Activated T-helper 1 cell treated with anti-CD3 and anti-CD28 coated beads, Interleukin-12 subunit alpha, Interleukin-12 subunit beta, Interleukin-2, Interleukin-4 antibody, amounts not matched to agents 30 ng/mL and 10 ng/mL and 1 ng/mL, durations not matched to agents 14 hours and 24 hours and 36 hours (primary cell): ENCODE measurements around the gene FGF9. TPM values are rescaled to one million over a fixed set of nuclear protein-coding genes. Genes with fewer than 3 reads are reported as not detected.

ENCODE experiments used
- DNase-seq: peaks from one replicate; pipeline ENCODE4 v3.0.0; 2021; ENCODE audit warnings: low spot score
- H3K27ac Mint-ChIP-seq: one replicate; pipeline ENCODE4 v1.8.0; 2021; ENCODE audit warnings: mild to moderate bottlenecking, mixed read lengths
- H3K27me3 Mint-ChIP-seq: one replicate; pipeline ENCODE4 v1.8.0; 2022; ENCODE audit warnings: mild to moderate bottlenecking, moderate library complexity, mixed read lengths; ENCODE audit not compliant: insufficient read depth
- H3K36me3 Mint-ChIP-seq: one replicate; pipeline ENCODE4 v1.8.0; 2021; ENCODE audit warnings: low read depth, mixed read lengths
- H3K4me1 Mint-ChIP-seq: one replicate; pipeline ENCODE4 v1.8.0; 2021; ENCODE audit warnings: low read depth, mixed read lengths
- H3K4me3 Mint-ChIP-seq: one replicate; pipeline ENCODE4 v1.8.0; 2021; ENCODE audit warnings: mild to moderate bottlenecking, moderate library complexity, mixed read lengths
- H3K9me3 Mint-ChIP-seq: one replicate; pipeline ENCODE4 v1.8.0; 2021; ENCODE audit warnings: mixed read lengths
- intact Hi-C: fragments of 100-400 bp; cut with micrococcal nuclease; formaldehyde crosslinking; loops from one replicate; pipeline ENCODE4 v1.15.1; 2024
- total RNA-seq: library from RNA; stranded (reverse); gene quantifications from 2 replicates; pipeline ENCODE4 v1.2.3, GENCODE V29; 2022

FGF9 gene
- total RNA-seq, 1 donor from 2014 or later = 0.23 TPM

DNA sequence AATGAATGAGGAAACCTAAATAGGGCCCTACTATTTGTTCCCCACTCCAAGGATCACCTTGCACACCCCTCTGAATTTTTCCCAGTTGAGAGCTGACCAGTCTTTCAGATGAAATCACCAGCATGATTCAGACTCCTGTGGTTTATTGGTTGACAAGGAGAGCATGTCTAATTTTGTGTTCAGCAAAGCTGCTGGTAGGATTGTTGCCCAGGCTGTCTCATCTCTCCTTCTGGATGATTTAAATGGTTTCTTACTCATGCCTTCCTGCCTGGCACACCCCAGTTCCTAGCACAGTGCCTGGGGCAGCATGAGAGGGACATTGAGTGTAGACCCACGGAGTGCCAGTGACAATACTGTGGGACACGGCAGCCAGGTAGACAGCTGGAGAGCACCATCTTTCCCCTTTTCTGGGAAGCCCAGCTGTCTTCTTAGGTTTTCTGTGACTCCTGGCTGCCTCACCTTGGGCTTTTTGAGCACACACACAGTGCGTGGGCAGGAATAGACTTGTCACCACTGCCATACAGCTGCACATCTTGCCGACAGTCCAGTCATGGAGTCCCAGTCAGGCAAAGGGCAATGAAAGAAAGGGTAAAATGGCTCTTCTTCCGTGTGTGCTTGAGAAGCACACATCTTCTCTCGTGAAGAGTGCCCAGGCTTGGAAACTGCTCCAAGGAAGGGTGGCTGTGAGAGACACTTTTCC, 12.3 kb downstream of the FGF9 start:
- DNase-seq = no peak
- H3K27me3 Mint-ChIP-seq = peaks cover 25% of the 10 kb centered on the region

DNA sequence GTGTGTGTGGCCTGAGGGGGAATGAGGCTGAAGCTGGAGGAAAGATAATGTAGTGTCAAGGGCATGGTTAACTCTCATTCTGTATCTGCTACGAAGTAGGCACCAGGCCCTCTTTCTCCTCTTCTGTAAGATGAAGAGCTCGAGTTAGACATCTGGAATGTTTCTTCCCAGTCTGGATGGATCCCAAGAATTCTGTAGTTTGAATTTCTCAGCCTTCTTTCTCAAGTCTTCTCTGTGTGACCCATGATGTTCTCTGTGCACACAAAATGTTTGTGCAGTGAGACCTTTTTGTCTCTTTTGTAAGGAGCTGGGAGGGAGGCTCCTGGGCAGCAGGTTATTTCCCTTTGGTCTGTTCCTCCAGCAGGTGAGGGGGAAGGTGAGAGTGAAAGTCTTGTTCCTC, 13.7 kb downstream of the FGF9 start:
- Mint-ChIP-seq H3K4me3 (no peak overlapping the region), H3K27ac (no peak overlapping the region)

More for the DNA sequence above, 12.3 kb downstream of the FGF9 start:
- no peaks in the 10 kb centered on the region for H3K36me3 Mint-ChIP-seq
- H3K4me1 Mint-ChIP-seq = peaks cover 15% of the 10 kb centered on the region
- H3K9me3 Mint-ChIP-seq = no peaks in the 10 kb centered on the region
- no peak overlapping the region for H3K27ac Mint-ChIP-seq
- no peak overlapping the region for H3K4me3 Mint-ChIP-seq
- intact Hi-C loops = no loop called here

DNA sequence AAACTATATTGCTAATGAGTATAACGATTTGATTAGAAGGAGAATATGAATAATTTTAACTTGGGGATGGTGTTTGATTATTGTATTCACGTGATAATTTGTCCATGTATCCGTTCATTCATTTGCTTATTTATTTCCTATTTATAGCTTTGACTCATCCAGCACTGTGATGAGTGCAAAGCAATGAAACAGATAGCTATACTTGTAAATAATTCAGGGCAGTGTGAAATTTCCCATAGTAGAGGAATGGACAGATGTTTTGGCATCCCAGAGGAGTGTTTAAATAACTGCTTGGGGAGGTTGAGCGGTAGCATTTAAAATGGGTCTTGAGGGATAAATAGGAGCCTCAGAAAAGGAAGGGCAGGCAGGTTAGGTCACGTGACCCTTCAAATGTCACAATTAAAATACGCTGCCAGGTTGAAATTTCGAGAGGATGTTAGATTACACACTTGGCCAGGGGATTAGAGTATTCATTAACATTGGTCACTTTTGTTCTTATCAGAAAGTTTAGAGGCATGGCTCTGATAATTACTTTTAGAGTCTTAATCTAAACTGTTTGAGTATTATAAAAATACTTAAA, 14.7 kb downstream of the FGF9 start:
- intact Hi-C loops = loop anchor here (2.0 kb wide), 1 partner anchor 15 kb away; the partner anchor contains the start of gene FGF9
- H3K4me1 Mint-ChIP-seq = peaks cover 15% of the 10 kb centered on the region
- H3K4me3 Mint-ChIP-seq = no peak overlapping the region
- H3K27me3 Mint-ChIP-seq = peaks cover 19% of the 10 kb centered on the region
- DNase-seq = no peak
- no peaks in the 10 kb centered on the region for H3K36me3 Mint-ChIP-seq
- H3K9me3 Mint-ChIP-seq = no peaks in the 10 kb centered on the region
- H3K27ac Mint-ChIP-seq = no peak overlapping the region

More for the DNA sequence above, 13.7 kb downstream of the FGF9 start:
- H3K36me3 Mint-ChIP-seq = no peaks in the 10 kb centered on the region
- peaks cover 15% of the 10 kb centered on the region for H3K4me1 Mint-ChIP-seq
- intact Hi-C loops = no loop called here
- peaks cover 18% of the 10 kb centered on the region for H3K27me3 Mint-ChIP-seq
- H3K9me3 Mint-ChIP-seq = no peaks in the 10 kb centered on the region
- no peak for DNase-seq

DNA sequence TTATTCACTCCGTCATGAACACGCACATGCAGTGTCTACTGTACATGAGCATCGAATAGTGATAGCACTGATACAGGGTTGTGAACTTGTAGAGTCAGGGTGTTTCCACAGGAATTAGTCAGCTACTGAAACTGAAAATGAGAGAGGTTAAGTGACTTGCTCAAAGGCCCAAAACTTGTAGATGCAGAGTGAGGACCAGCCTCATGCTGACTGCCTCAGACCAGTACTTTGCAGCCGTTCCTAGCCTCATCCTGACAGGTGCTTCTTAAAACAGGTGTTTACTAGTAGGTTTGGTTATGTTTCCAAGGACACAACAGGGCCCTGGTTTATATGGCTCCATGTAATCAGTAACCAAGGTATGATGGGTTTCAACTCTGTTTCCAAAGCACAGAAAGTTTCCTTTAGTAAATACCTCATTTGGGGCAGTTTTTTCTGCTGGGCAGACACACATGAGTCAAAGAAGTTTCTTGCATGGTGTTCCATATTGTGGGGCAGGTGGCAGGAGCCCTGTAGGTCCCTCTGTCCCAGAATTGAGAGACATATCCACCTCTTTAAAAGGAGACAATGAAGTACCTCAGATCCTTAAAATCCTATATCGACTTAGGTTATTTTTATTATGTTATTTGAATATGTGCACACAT, 16.0 kb downstream of the FGF9 start:
- Mint-ChIP-seq H3K4me3 (no peak overlapping the region), H3K27me3 (peaks cover 16% of the 10 kb centered on the region), H3K4me1 (peaks cover 15% of the 10 kb centered on the region), H3K36me3 (no peaks in the 10 kb centered on the region), H3K27ac (no peak overlapping the region), H3K9me3 (no peaks in the 10 kb centered on the region)
- DNase-seq = no peak
- intact Hi-C loops = loop anchor here (2.0 kb wide), 1 partner anchor 16 kb away; the partner anchor contains the start of gene FGF9

DNA sequence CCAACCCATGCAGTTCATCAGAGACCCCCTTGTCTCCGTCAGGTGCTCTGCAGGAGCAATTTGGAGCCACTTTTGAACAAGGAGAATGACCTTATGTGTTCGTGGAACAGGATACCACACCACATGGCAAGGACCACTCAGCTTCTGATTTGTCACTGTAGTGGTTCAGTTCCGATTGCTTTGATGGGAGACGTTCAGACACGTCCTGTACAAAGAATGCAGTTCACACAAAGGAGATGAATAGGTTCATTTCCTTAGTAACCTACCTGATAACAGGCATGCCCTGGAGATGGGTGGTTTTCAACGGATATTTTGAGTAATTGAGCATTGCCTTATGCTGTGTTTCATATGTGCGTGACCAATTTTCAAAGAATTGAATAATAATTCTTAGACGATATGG, 17.2 kb downstream of the FGF9 start:
- no peak overlapping the region for H3K4me3 Mint-ChIP-seq
- H3K27me3 Mint-ChIP-seq = peaks cover 14% of the 10 kb centered on the region
- DNase-seq = no peak
- peaks cover 15% of the 10 kb centered on the region for H3K4me1 Mint-ChIP-seq
- H3K9me3 Mint-ChIP-seq = no peaks in the 10 kb centered on the region
- no peak overlapping the region for H3K27ac Mint-ChIP-seq
- H3K36me3 Mint-ChIP-seq = no peaks in the 10 kb centered on the region
- intact Hi-C loops = no loop called here

DNA sequence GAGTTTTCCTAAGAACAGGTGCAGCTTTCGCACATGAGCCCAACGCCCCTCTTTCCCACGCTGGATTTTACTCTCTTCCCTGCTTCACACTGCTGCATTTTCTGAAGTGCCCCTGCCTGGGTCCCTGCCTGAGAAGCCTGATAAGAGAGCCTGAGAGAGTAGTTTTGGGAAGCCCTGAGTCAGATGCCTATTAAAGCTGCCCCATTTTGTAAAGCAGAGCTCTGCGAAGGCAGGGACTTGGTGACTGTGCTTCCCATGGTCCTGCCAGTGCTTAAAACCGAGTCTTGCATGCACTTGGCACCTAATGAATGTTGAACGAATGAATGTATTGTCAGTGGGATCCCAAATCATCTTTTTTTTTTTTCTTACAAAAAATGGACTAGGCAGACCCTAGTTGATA, 18.2 kb downstream of the FGF9 start:
- Mint-ChIP-seq H3K9me3 (no peaks in the 10 kb centered on the region), H3K4me1 (peaks cover 15% of the 10 kb centered on the region), H3K27ac (no peak overlapping the region), H3K4me3 (no peak overlapping the region), H3K27me3 (peaks cover 14% of the 10 kb centered on the region), H3K36me3 (no peaks in the 10 kb centered on the region)
- no peak for DNase-seq
- intact Hi-C loops = no loop called here

DNA sequence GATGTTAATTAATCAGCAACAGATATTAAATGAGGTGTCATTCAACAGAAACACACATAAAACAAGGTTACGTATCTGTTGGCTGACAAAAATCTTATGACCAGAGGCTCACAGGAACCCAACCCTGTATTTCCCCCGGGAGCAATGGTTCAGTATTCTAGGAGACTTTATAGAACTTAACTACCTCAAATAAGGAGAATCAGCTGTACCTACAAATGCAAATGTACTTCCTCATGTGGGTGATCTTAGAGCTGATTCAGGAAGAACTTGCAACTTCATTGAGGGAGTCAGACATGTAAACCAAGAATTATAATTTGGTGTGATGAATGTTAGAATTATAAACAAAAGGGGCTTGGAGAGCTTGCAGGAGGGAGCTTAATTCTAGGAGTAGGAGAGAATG, 20.1 kb downstream of the FGF9 start:
- DNase-seq = no peak
- H3K27me3 Mint-ChIP-seq = peaks cover 14% of the 10 kb centered on the region
- H3K27ac Mint-ChIP-seq = no peak overlapping the region
- intact Hi-C loops = no loop called here
- no peaks in the 10 kb centered on the region for H3K36me3 Mint-ChIP-seq
- no peaks in the 10 kb centered on the region for H3K9me3 Mint-ChIP-seq
- H3K4me1 Mint-ChIP-seq = peaks cover 15% of the 10 kb centered on the region
- H3K4me3 Mint-ChIP-seq = no peak overlapping the region

DNA sequence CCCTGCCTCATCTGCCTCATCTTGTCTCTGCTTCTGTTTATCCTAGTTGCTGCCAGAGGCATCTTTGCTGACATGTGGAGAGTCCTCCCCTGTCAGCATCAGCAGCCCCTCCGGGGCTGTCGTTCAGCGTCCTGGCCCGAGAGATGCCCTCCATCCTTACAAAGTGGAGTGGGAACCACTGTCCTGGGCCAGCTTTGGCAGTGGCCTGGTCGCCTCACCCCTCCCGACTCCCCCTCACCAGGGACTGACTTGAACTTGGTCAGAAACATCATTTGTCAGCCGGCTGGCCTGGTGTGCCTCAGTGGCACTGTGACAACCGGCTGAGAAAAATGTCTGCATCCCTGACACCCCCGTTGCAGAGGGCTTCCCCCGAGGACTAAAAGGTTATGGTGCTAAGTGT, 20.6 kb downstream of the FGF9 start:
- Mint-ChIP-seq H3K27me3 (peaks cover 14% of the 10 kb centered on the region), H3K4me1 (peaks cover 12% of the 10 kb centered on the region), H3K4me3 (no peak overlapping the region), H3K27ac (no peak overlapping the region), H3K36me3 (no peaks in the 10 kb centered on the region), H3K9me3 (no peaks in the 10 kb centered on the region)
- intact Hi-C loops = no loop called here
- no peak for DNase-seq

DNA sequence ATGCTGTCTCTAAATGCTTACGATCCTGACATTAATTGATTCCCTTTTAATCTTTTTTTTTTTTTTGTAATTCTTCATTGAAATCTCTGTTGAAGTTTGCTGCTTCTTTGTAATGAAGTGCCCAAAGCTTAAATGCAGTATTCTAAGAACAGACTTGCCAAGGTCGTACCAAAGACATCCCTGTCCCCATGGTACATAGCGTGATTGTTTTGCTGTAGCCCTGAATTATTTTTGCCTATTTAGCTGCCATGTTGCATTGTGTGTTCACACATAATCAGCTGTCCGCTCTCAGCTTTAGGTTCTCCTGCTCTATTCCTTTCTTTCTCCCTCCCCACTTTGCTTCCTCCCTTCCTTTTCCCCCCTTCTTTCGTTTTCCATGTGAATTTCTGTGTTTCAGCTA, 21.1 kb downstream of the FGF9 start:
- intact Hi-C loops = no loop called here
- Mint-ChIP-seq H3K36me3 (no peaks in the 10 kb centered on the region), H3K4me3 (no peak overlapping the region), H3K4me1 (peaks cover 8% of the 10 kb centered on the region), H3K9me3 (no peaks in the 10 kb centered on the region), H3K27me3 (peaks cover 16% of the 10 kb centered on the region), H3K27ac (no peak overlapping the region)
- no peak for DNase-seq

DNA sequence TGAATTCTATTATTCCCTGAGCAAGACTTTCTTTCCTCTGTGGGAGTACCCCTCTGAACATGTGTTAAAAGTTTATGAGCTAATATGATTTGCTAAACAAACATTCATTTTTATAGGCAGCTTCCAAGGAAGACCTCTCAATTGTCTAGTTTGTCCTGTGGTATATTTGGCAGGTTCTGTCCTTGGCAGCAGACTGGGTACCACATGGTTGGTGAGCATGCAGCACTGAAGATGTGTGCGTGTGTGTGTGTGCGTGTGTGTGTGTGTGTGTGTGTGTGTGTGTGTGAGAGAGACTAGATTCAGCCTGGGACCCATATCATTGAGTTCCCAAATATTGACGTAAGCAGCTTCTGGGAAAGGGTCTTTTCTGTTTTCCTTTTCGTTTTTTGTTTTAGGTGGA, 24.0 kb downstream of the FGF9 start:
- H3K4me1 Mint-ChIP-seq = no peaks in the 10 kb centered on the region
- no peak overlapping the region for H3K4me3 Mint-ChIP-seq
- no peaks in the 10 kb centered on the region for H3K36me3 Mint-ChIP-seq
- DNase-seq = no peak
- intact Hi-C loops = no loop called here
- no peaks in the 10 kb centered on the region for H3K9me3 Mint-ChIP-seq
- peaks cover 15% of the 10 kb centered on the region for H3K27me3 Mint-ChIP-seq
- no peak overlapping the region for H3K27ac Mint-ChIP-seq

DNA sequence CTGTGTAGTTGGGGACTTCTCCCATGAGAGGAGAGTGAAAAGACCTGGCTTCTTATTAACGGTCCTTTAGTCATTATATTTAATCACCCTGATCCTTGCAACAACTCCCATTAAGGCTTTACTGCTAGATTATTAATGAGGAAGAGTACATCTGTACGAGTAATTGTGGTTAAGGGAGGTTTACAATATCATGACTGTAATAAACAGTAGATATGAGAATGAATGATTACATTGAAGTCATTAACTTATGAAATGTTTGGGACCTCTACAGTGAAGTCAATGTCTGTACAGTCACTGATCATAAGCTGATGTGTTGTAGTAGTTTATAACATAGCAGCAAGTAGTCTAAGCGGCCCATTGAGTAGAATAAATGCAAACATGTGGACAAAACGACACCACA, 24.7 kb downstream of the FGF9 start:
- Mint-ChIP-seq H3K27me3 (peaks cover 15% of the 10 kb centered on the region), H3K27ac (no peak overlapping the region), H3K4me1 (no peaks in the 10 kb centered on the region), H3K36me3 (no peaks in the 10 kb centered on the region), H3K4me3 (no peak overlapping the region), H3K9me3 (no peaks in the 10 kb centered on the region)
- intact Hi-C loops = no loop called here
- no peak for DNase-seq

DNA sequence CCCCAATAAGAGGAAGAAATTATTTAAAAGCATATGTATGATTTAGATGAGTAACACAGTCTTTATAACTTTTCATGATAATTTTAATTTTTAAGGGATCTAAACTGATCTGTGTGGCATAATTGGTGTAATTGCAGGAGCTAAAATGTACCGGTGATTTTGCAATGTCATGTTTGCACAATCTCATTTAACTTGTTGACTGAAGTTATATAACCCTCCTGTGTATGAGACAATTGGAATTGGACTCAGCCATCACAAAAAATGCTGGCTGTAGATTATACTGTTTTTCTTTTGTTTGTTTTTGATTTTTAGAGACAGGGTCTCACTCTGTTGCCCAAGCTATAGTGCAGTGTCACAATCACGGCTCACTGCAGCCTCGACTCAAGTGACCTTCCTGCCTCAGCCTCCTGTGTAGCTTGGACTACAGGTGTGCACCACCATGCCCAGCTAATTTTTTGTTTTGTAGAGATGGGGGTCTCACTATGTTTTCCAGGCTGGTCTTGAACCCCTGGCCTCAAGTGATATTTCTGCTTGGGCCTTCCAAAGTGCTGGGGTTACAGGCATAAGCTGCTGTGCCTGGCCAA, 26.1 kb downstream of the FGF9 start:
- H3K27ac Mint-ChIP-seq = no peak overlapping the region
- no peaks in the 10 kb centered on the region for H3K36me3 Mint-ChIP-seq
- peaks cover 14% of the 10 kb centered on the region for H3K27me3 Mint-ChIP-seq
- DNase-seq = no peak
- H3K9me3 Mint-ChIP-seq = no peaks in the 10 kb centered on the region
- intact Hi-C loops = no loop called here
- H3K4me1 Mint-ChIP-seq = no peaks in the 10 kb centered on the region
- H3K4me3 Mint-ChIP-seq = no peak overlapping the region
